ENCODE data around the gene MOB2.

Gene MOB2

DNA sequence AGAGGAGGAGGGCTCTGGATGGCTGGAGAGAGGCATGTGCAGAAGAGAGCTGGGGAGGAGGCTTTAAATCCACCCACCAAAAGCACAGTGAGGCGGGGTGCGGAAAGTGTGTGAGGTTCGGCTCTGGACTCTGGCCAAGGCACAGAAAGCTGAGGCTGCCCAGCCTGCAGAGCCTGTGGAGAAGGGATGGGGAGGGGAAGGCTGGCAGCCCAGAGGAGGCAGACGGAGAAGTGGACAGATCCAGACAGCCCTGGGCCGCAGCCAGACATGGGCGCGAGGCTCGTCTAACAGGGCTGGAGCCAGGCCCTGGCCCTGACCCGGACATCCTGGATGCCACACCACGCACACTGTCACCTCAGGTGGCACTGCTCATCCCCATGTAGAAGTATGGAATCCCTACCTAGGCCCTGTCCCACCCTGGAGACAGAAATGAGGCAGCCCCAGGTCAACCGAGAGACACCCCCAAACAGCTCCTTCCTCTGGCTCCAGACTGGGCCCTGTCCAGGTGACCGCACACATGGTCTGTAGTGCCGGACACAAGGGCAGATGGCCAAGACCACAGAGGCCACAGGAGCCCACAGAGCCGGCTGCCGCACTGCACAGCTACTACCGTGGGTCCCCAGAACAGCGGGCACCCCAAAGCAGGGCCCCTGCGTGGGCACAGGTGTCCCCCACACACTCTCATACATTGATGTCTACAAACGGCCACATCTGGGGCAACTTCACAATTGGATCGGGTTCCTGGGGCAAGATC is 16.6 kb upstream of the MOB2 start:
- no peak for FAIRE-seq

- FAIRE-seq: no peak
Measured at GRCh38 chr11:1502168-1502953, 15.8 kb upstream of the MOB2 start.

DNA sequence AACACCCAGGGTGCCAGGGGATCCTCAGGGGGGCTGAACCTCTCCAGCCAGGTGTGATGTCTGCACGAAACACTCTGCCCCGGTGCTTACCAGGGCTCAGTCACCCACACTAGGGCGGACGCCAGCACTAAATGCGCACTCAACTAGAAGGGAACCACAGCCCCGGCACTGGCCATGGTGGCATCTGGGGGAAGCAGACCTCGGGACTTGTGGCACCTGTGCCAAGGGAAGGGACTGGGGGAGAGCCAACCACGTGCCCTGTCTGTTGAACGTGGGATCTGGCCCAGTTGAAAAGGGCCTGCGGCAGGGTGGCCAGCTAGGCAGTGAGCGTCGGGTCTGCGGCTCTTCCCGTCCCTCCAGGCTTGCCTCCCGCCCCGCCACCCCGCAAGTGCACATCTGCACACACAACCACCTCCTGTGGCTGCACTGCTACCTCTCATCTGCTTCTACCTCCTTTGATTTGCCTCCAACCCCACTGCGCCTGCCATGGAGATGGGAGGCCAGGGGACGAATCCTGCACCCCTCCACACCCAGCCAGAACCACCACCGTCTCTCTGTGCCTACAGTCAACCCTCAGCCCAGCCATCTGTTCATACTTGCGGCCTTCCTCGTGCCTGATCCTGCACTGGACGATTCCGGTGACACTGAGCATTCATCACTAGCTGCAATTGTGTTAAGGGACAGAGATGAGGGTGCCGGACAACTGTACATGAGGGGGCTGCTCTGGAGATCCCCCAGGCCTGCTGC is 15.0 kb upstream of the MOB2 start:
- FAIRE-seq: no peak

GRCh38 chr11:1500466-1501420 is 14.2 kb upstream of the MOB2 start:
- FAIRE-seq: no peak

DNA sequence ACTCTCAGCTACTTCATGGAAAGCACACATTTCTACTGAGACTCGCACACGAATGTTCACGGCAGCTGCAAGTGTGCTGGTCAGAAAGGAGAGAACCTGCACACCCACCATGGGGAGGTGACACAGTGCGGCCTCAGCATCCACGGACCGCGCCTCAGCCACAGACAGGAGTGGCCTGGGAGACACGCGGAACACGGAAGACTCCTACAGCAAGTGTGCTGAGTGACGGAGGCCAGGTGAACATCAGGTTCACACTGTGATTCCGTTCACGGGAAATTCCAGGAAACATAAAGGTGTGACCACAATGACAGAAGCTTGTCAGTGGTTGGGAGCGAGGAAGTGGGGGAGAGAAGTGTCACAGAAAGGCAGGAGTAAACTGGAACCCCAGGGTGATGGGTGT is 13.3 kb upstream of the MOB2 start:
- no peak for FAIRE-seq

DNA sequence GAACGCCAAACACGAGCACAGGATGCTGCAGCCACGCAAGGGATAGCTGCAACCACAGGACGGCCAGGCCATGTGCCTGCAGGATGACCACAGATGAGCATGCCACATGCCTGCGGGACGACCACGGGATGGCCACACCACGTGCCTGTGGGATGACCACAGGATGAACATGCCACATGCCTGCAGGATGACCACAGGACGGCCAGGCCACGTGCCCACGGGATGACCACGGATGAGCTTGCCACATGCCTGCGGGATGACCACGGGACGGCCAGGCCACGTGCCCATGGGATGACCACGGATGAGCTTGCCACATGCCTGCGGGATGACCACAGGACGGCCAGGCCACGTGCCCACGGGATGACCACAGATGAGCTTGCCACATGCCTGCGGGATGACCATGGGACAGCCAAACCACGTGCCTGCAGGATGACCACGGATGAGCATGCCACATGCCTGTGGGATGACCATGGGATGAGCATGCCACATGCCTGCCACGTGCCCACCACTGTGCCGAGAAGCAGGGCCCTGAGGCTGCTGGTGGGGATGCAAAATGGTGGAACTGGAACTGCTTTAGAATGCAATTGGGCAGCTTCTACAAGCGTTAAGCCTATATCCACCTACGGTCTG is 12.8 kb upstream of the MOB2 start:
- no peak for FAIRE-seq

DNA sequence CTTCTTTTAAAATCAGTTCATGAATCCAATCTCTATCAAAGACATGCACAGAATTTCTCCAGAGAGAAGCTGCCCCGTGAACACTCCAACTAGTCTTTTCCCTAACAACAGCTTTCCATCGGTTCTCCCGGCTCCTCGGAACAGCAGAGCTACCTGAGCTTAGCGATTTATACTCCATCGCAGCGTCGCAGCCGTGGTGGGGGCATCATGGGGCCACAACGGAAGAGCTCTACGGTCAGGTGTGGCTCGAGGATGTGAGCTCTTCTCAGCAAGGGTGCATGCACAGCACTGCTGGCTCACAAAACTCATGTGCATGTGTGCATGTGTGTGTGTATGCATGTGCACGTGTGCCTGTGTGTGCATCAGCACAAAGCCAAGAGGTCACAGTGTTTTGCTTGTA is 11.7 kb upstream of the MOB2 start:
- FAIRE-seq: no peak

- FAIRE-seq: no peak
Measured at GRCh38 chr11:1497600-1497999, 11.0 kb upstream of the MOB2 start.

DNA sequence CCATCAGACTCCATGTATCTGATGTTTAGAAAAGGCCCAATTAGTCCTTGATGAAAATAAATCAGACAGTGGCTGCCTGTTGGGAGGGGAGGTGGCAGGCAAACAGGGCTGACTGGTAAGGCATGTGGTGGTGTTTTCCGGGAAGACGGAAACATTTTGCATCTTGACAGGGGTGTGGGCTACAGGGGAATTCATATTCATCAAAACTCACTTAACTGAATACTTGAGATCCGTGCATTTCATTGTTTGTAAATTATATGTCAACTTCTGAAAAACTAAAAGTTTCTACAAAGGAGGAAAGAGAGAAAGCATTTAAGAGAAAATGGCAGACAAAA is 10.1 kb upstream of the MOB2 start:
- no peak for FAIRE-seq

- FAIRE-seq: no peak
Measured at GRCh38 chr11:1496091-1496760, 9.6 kb upstream of the MOB2 start.

GRCh38 chr11:1494650-1495049 is 8.1 kb upstream of the MOB2 start:
- peak; percentile 91 for FAIRE-seq

GRCh38 chr11:1493650-1494244 is 7.2 kb upstream of the MOB2 start:
- FAIRE-seq: no peak

GRCh38 chr11:1491379-1491778 is 4.8 kb upstream of the MOB2 start:
- no peak for FAIRE-seq

DNA sequence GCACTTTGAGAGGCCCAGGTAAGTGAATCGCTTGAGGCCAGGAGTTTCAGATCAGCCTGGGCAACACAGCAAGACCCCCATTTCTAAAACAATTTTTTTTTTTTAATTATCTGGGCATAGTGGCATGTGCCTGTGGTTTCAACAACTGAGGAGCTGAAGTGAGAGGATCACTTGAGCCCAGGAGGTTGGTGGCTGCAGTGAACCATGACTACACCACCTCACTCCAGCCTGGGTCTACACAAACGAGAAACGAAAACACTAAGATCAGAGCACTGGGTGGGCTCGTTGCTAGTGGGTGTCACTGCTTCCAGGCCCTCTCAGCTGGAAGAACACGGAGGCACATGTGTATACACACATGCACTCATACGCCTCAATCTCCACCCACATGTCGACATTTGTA is 4.1 kb upstream of the MOB2 start:
- no peak for FAIRE-seq

DNA sequence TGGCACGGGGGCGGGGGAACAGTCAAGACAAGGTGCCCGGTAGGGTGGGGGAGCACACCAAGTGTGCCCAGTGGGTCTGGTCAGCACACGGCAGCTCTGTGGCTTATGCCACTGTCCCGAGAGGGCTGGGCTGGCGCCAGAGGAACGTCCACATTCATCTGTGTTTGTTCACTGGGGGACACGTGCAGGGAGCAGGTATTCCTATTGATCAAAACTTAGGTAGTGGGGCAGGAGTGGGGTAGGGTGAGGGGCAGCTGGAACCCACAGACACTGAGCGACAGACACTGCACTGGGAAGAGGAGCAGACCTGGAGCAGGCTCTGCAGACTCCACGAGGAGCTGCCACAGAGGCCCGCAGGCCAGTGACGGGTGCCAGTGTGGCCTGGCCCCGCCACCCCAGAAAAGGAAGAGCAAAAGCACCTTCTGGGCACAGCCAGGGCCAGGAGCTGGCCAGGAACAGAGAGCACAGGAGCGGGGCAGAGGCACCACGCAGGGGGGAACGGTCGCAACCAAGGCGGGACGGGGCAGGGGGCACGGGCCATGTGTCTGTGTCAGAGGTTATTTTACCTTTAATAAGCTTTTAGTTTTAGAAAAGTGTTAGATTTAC is 2.1 kb upstream of the MOB2 start:
- no peak for FAIRE-seq

GRCh38 chr11:1487851-1488574 is 1.4 kb upstream of the MOB2 start:
- FAIRE-seq: no peak

DNA sequence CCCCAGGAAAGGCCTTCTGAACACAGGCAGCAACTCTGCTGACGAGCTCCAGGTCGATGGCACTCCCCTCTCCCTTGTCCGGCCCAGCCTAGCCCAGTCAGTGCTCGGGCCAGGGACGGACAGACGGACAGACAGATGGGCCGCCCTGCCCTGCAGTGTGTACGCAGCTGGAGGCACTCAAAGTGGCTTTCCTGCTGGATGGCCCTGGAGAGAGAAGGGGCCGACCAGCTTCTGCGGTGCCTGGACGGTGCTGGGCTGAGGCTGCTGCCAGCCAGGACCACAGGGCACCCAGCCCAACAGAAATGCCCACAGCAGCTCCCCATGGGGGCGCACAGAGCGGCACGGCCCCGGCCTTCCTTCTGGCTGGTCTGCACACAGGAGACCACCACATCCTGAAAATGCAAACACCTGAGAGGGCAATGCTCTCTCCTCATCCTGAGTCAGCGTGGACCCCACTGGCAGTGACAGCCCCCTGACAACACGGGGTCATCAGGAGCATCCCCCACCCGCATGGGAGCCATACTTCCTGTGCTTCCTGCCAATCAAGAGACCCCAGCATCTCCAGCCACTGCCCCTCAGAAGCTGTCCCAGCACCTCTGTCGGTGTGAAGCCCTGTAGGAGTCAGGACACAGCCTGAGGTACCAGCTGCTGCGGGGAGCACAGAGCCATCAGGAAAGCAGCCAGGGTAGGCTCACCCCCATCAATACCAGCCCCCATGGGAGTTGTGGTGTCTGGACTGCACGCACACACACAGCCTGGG is 692 bp upstream of the MOB2 start:
- FAIRE-seq: no peak

DNA sequence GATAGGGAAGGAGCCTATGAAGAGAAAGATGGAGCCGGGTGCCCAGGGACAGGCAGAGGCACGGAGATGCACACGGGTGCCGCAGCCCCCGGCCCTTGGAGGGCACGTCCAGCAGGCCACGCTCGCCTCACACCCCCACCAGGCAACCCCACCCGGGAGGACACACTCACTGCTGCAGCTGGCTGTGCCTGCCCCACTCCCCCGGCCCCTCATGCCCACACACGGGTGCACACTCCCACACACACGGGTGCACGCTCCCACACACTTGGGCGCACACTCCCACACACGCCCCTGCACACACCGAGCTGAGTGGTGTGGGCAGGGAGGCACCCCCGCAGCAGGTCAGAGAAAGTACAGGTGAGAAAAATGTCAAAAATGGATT is 1.1 kb downstream of the MOB2 start:
- no peak for FAIRE-seq

All from islet of Langerhans (tissue), 1 donor.